IMR-90 (cell line): ENCODE results near the gene ALOX15B. TPM values are rescaled to one million over a fixed set of nuclear protein-coding genes. Genes with fewer than 3 reads are reported as not detected.

Experiments
- ATAC-seq: fragments of 200-7000 bp; cut with Tn5 transposase; 2 replicates; pipeline ENCODE4 v1.9.1; 2020; ENCODE audit warnings: low read depth, mild to moderate bottlenecking, moderate library complexity
- BruUV-seq: library from RNA; stranded (reverse); fragments of 400-500 nt; replicated peaks from 2 replicates; lab custom pipeline; 2021; lab: Mats Ljungman, UMichigan
- CTCF ChIA-PET: fragments of 300-600 bp; formaldehyde crosslinking; extraction: SDS; loops from one replicate; lab custom pipeline; 2021; ENCODE audit warnings: antibody characterized with exemption; lab: Yijun Ruan, JAX
- POLR2A ChIA-PET: fragments of 300-600 bp; sonication (Branson Sonifier 250); formaldehyde crosslinking; loops from one replicate; lab custom pipeline; 2022; ENCODE audit warnings: antibody characterized with exemption; ENCODE audit not compliant: unreplicated experiment; lab: Charles Lee
- DNase-seq: peaks from one replicate; pipeline ENCODE4 v3.0.0; 2013
- H2AFZ ChIP-seq: replicated peaks from 2 replicates; pipeline ENCODE3; 2013; ENCODE audit warnings: low read length, mild to moderate bottlenecking; ENCODE audit not compliant: poor library complexity
- H2AK5ac ChIP-seq: 2 replicates; pipeline ENCODE4 v1.6.1; 2013; ENCODE audit warnings: low read depth, low read length, inconsistent platforms
- H2AK9ac ChIP-seq: replicated peaks from 2 replicates; pipeline ENCODE3; 2013; ENCODE audit warnings: mild to moderate bottlenecking, low read depth, low read length, moderate library complexity; ENCODE audit not compliant: poor library complexity
- H2BK120ac ChIP-seq: 2 replicates; pipeline ENCODE4 v1.6.1; 2013; ENCODE audit warnings: low read depth, low read length, inconsistent platforms
- H2BK15ac ChIP-seq: 3 replicates; pipeline ENCODE4 v1.6.1; 2013; ENCODE audit warnings: low read depth, low read length, inconsistent platforms
- H2BK20ac ChIP-seq: 2 replicates; pipeline ENCODE4 v1.6.1; 2013; ENCODE audit warnings: low read depth, mild to moderate bottlenecking, inconsistent platforms, low read length, moderate library complexity
- H2BK5ac ChIP-seq: 2 replicates; pipeline ENCODE4 v1.6.1; 2013; ENCODE audit warnings: mild to moderate bottlenecking, low read depth, low read length, inconsistent platforms; ENCODE audit not compliant: poor library complexity, severe bottlenecking
- H3K14ac ChIP-seq: replicated peaks from 2 replicates; pipeline ENCODE4 v1.6.1; 2013; ENCODE audit warnings: low read depth, low read length, inconsistent platforms
- H3K18ac ChIP-seq: 2 replicates; pipeline ENCODE4 v1.6.1; 2013; ENCODE audit warnings: low read depth, low read length, control low read depth
- H3K23ac ChIP-seq: 2 replicates; pipeline ENCODE4 v1.6.1; 2013; ENCODE audit warnings: low read depth, low read length, inconsistent platforms
- H3K27ac ChIP-seq: 2 replicates; pipeline ENCODE4 v1.5.1; 2013; ENCODE audit warnings: mild to moderate bottlenecking, control low read depth, low read length; ENCODE audit not compliant: insufficient read depth
- H3K27me3 ChIP-seq: 2 replicates; pipeline ENCODE4 v1.6.1; 2013; ENCODE audit warnings: low read length; ENCODE audit not compliant: control insufficient read depth, insufficient read depth
- H3K36me3 ChIP-seq: 2 replicates; pipeline ENCODE4 v1.6.1; 2013; ENCODE audit warnings: low read length, mixed read lengths; ENCODE audit not compliant: control insufficient read depth, insufficient read depth
- H3K4ac ChIP-seq: 2 replicates; pipeline ENCODE4 v1.6.1; 2013; ENCODE audit warnings: low read depth, low read length, inconsistent platforms
- H3K4me1 ChIP-seq: 2 replicates; pipeline ENCODE4 v1.6.1; 2013; ENCODE audit warnings: low read length, mixed read lengths; ENCODE audit not compliant: control insufficient read depth, insufficient read depth
- H3K4me2 ChIP-seq: 2 replicates; pipeline ENCODE4 v1.6.1; 2013; ENCODE audit warnings: low read depth, mild to moderate bottlenecking, control low read depth, low read length, moderate library complexity
- H3K4me3 ChIP-seq: 2 replicates; pipeline ENCODE4 v1.5.1; 2013; ENCODE audit warnings: low read depth, mild to moderate bottlenecking, control low read depth, low read length, moderate library complexity; ENCODE audit not compliant: insufficient read depth
- H3K56ac ChIP-seq: 2 replicates; pipeline ENCODE4 v1.6.1; 2013; ENCODE audit warnings: low read length, inconsistent platforms; ENCODE audit not compliant: insufficient read depth; ENCODE audit errors: extremely low read depth
- H3K79me1 ChIP-seq, 2 experiments: 2 replicates each; pipeline ENCODE4 v1.6.1; 2013; ENCODE audit warnings: low read length in 2 of 2, inconsistent platforms in 1 of 2, low read depth in 1 of 2
- H3K9ac ChIP-seq: 2 replicates; pipeline ENCODE4 v1.6.1; 2013; ENCODE audit warnings: low read depth, low read length, control low read depth
- H3K9me1 ChIP-seq: 2 replicates; pipeline ENCODE4 v1.6.1; 2013; ENCODE audit warnings: low read length, inconsistent platforms; ENCODE audit not compliant: insufficient read depth
- H3K9me3 ChIP-seq: 2 replicates; pipeline ENCODE4 v1.6.1; 2013; ENCODE audit warnings: low read length; ENCODE audit not compliant: control insufficient read depth, insufficient read depth
- H4K20me1 ChIP-seq: 2 replicates; pipeline ENCODE4 v1.6.1; 2013; ENCODE audit warnings: low read length, inconsistent platforms; ENCODE audit not compliant: insufficient read depth
- H4K5ac ChIP-seq: 2 replicates; pipeline ENCODE4 v1.6.1; 2013; ENCODE audit warnings: mild to moderate bottlenecking, low read depth, low read length, control low read depth
- H4K8ac ChIP-seq, 2 experiments: 2 replicates each; pipeline ENCODE4 v1.6.1; 2013; ENCODE audit warnings: low read depth in 2 of 2, low read length in 2 of 2, control low read depth in 1 of 2, inconsistent platforms in 1 of 2
- H4K91ac ChIP-seq: 2 replicates; pipeline ENCODE4 v1.6.1; 2013; ENCODE audit warnings: low read depth, low read length, inconsistent platforms; ENCODE audit not compliant: insufficient read depth
- BHLHE40 ChIP-seq: fragments of 150-350 bp; IDR thresholded peaks from 2 replicates; pipeline ENCODE4 v1.6.1; 2016; ENCODE audit warnings: mild to moderate bottlenecking, low read depth, low read length
- CEBPB ChIP-seq: IDR thresholded peaks from 2 replicates; pipeline ENCODE4 v1.6.1; 2012; ENCODE audit warnings: low read depth, low read length, improper control_type of control experiment
- CHD1 ChIP-seq: IDR thresholded peaks from 2 replicates; pipeline ENCODE4 v1.6.1; 2012; ENCODE audit warnings: low read depth, low read length, improper control_type of control experiment
- FOS ChIP-seq: fragments of 150-350 bp; IDR thresholded peaks from 2 replicates; pipeline ENCODE4 v1.6.1; 2016; ENCODE audit warnings: low read depth, low read length
- MAZ ChIP-seq: IDR thresholded peaks from 2 replicates; pipeline ENCODE4 v1.6.1; 2012; ENCODE audit warnings: low read depth, mild to moderate bottlenecking, low read length, improper control_type of control experiment, moderate library complexity, borderline replicate concordance
- RAD21 ChIP-seq: IDR thresholded peaks from 2 replicates; pipeline ENCODE4 v1.6.1; 2012; ENCODE audit warnings: low read length, improper control_type of control experiment
- RCOR1 ChIP-seq: IDR thresholded peaks from 2 replicates; pipeline ENCODE4 v1.6.1; 2012; ENCODE audit warnings: mild to moderate bottlenecking, low read length, improper control_type of control experiment; ENCODE audit not compliant: insufficient replicate concordance
- USF2 ChIP-seq: fragments of 150-350 bp; IDR thresholded peaks from 2 replicates; pipeline ENCODE4 v1.6.1; 2017; ENCODE audit warnings: mild to moderate bottlenecking, antibody characterized with exemption, low read length, low read depth
- WGBS, 2 experiments: methylation state at CpG; one replicate each; pipeline versions ENCODE4 v1.1.5 to v1.1.7; 2013; ENCODE audit warnings: missing lambda C conversion rate in 2 of 2; ENCODE audit not compliant: insufficient read length in 1 of 2; ENCODE audit errors: extremely low coverage in 2 of 2; 5-methylcytosine and 5-hydroxymethylcytosine counted together
- dilution Hi-C: fragments of 300-500 bp; cut with HindIII; formaldehyde crosslinking; loops from one replicate; pipeline ENCODE4 v1.14.3; 2018; ENCODE audit warnings: low sequenced_read_pairs; ENCODE audit not compliant: unreplicated experiment
- in situ Hi-C: fragments of 300-500 bp; cut with MboI; formaldehyde crosslinking; loops from 3 replicates; pipeline ENCODE4 v1.14.3; 2019; ENCODE audit warnings: low sequenced_read_pairs, inconsistent platforms, mixed read lengths
- intact Hi-C: fragments of 100-400 bp; cut with micrococcal nuclease; formaldehyde crosslinking; loops from 2 replicates; pipeline ENCODE4 v1.10.0; 2022
- polyA plus RNA-seq, 3 experiments: library from polyadenylated mRNA; depleted of rRNA; stranded (reverse); fragments of >200 nt; gene quantifications; 2 replicates each; pipeline ENCODE4 v1.2.3, GENCODE V29; 2012; ENCODE audit warnings: low replicate concordance in 1 of 3
- total RNA-seq: library from RNA; depleted of rRNA; stranded (reverse); fragments of >200 nt; gene quantifications from 2 replicates; pipeline ENCODE4 v1.2.3, GENCODE V29; 2012

The ALOX15B gene
- total and polyA plus RNA-seq, 2 of the 4 experiments (the other 2 are of a cell fraction) = not detected

- Histone ChIP-seq H3K9ac (no peak overlapping the region), H3K14ac (no peak overlapping the region), H4K91ac (no peak overlapping the region), H2BK120ac (no peak overlapping the region), H4K20me1 (no peaks in the 10 kb centered on the region), H3K18ac (no peak overlapping the region), H2AK9ac (no peak overlapping the region), H3K23ac (no peak overlapping the region), H3K36me3 (no peaks in the 10 kb centered on the region), H3K4ac (no peak overlapping the region), H3K27me3 (peaks cover 77% of the 10 kb centered on the region), H3K27ac (no peak overlapping the region), H3K9me1 (no peaks in the 10 kb centered on the region), H3K4me1 (peaks cover 3% of the 10 kb centered on the region; the same call in 1 of the 2 replicates), H4K5ac (no peak overlapping the region), H3K9me3 (no peaks in the 10 kb centered on the region), H3K4me3 (no peak overlapping the region), H2BK20ac (no peak overlapping the region), H2AK5ac (no peak overlapping the region), H3K79me1 (no peaks in the 10 kb centered on the region), H4K8ac (no peak overlapping the region), H2AFZ (no peak overlapping the region), H3K4me2 (no peak overlapping the region), H3K56ac (no peak overlapping the region), H2BK15ac (no peak overlapping the region), H2BK5ac (no peak overlapping the region)
- ChIA-PET CTCF (no interaction called here), POLR2A (no interaction called here)
- ATAC-seq (no peak), DNase-seq (no peak)
- WGBS, 2 experiments = 50% methylated on average over 2 of the region's 12 CpGs; no CpG with 5 or more reads in 1 of the 2 experiments
- in situ Hi-C loops = no loop called here
- BruUV-seq = no TSS peak
- dilution Hi-C loops = no loop called here
- no peak for TF ChIP-seq CEBPB
- TF ChIP-seq RCOR1 = no peak
- TF ChIP-seq RAD21 = no peak
- TF ChIP-seq BHLHE40 = no peak
- no peak for TF ChIP-seq MAZ
- TF ChIP-seq USF2 = no peak
- no peak for TF ChIP-seq FOS
- no peak for TF ChIP-seq CHD1
- intact Hi-C loops = no loop called here
These were observed 24.9 kb upstream of the ALOX15B start for GRCh38 chr17:8013731-8014557.
